GM03348 (cell line): ENCODE results near the gene EIF4G2.
A peak's percentile ranks its signal among the peaks of the same experiment; 100 is the strongest.

Experiments used
- DNase-seq: peaks from one replicate; pipeline ENCODE4 v3.0.0; 2012; ENCODE audit warnings: low spot score

The EIF4G2 gene

GRCh38 chr11:10808235-10808552 is 532 bp downstream of the EIF4G2 start:
- DNase-seq: peak; percentile 48

- DNase-seq: peak; percentile 70
These were observed 1.1 kb downstream of the EIF4G2 start for GRCh38 chr11:10807493-10808234.

GRCh38 chr11:10806206-10806605 is 2.5 kb downstream of the EIF4G2 start:
- no peak for DNase-seq

- DNase-seq: no peak
These were observed 3.0 kb downstream of the EIF4G2 start for GRCh38 chr11:10805741-10806140.

- DNase-seq: no peak
These were observed 5.0 kb downstream of the EIF4G2 start for GRCh38 chr11:10803676-10804075.

- DNase-seq: no peak
These were observed 8.4 kb downstream of the EIF4G2 start for GRCh38 chr11:10800292-10800691.

GRCh38 chr11:10798330-10798928 is 10.3 kb downstream of the EIF4G2 start:
- DNase-seq: no peak

- no peak for DNase-seq
These were observed 11.2 kb downstream of the EIF4G2 start for GRCh38 chr11:10797531-10797930.

- DNase-seq: no peak
These were observed 11.7 kb downstream of the EIF4G2 start for GRCh38 chr11:10797001-10797400.

GRCh38 chr11:10796191-10796590 is 12.5 kb downstream of the EIF4G2 start:
- no peak for DNase-seq

GRCh38 chr11:10793470-10794255 is 15.1 kb downstream of the EIF4G2 start:
- no peak for DNase-seq

GRCh38 chr11:10792385-10793068 is 16.2 kb downstream of the EIF4G2 start:
- DNase-seq: peak; percentile 93

GRCh38 chr11:10786451-10786850 is 22.3 kb downstream of the EIF4G2 start:
- DNase-seq: no peak

GRCh38 chr11:10785146-10785474 is 23.6 kb downstream of the EIF4G2 start:
- no peak for DNase-seq

- no peak for DNase-seq
These were observed 24.2 kb downstream of the EIF4G2 start for GRCh38 chr11:10784232-10785145.

- no peak for DNase-seq
These were observed 28.7 kb downstream of the EIF4G2 start for GRCh38 chr11:10780040-10780439.

GRCh38 chr11:10779086-10779485 is 29.6 kb downstream of the EIF4G2 start:
- no peak for DNase-seq

- DNase-seq: peak; percentile 75
These were observed 30.3 kb downstream of the EIF4G2 start for GRCh38 chr11:10778217-10778970.

- no peak for DNase-seq
These were observed 30.9 kb downstream of the EIF4G2 start for GRCh38 chr11:10777806-10778205.

GRCh38 chr11:10777393-10777793 is 31.3 kb downstream of the EIF4G2 start:
- DNase-seq: no peak

GRCh38 chr11:10774811-10775210 is 33.9 kb downstream of the EIF4G2 start:
- no peak for DNase-seq
